ENCODE measurements around the gene USP47. TPM values are rescaled to one million over a fixed set of nuclear protein-coding genes. Genes with fewer than 3 reads are reported as not detected.

Gene USP47
- polyA plus RNA-seq, 4 donors, result 14.6 to 56.6 (median 20.5) TPM

- no peaks in the 10 kb centered on the region for H3K27me3 ChIP-seq (ENCODE audit: control insufficient read depth in 3 of 3, insufficient read depth in 3 of 3, low read length in 3 of 3)
- no peak overlapping the region for H3K4me3 ChIP-seq (ENCODE audit: low read depth in 1 of 3, low read length in 3 of 3)
Observed at GRCh38 chr11:11884774-11885481, 43.2 kb downstream of the USP47 start.

GRCh38 chr11:11894486-11894885, 52.7 kb downstream of the USP47 start:
- no peak for FAIRE-seq
- Histone ChIP-seq H3K9me3 (ENCODE audit: control insufficient read depth in 2 of 2, insufficient read depth in 1 of 2, low read depth in 1 of 2, low read length in 1 of 2) (no peaks in the 10 kb centered on the region), H3K4me1 (ENCODE audit: control insufficient read depth in 3 of 3, insufficient read depth in 2 of 3, low read depth in 1 of 3, low read length in 2 of 3) (no peaks in the 10 kb centered on the region), H3K4me3 (ENCODE audit: low read depth in 1 of 3, low read length in 3 of 3) (no peak overlapping the region), H3K36me3 (ENCODE audit: control insufficient read depth in 3 of 3, insufficient read depth in 2 of 3, low read depth in 1 of 3, low read length in 3 of 3) (peaks cover 0 to 15% (median 4%) of the 10 kb centered on the region in 3 donors), H3K27me3 (ENCODE audit: control insufficient read depth in 3 of 3, insufficient read depth in 3 of 3, low read length in 3 of 3) (no peaks in the 10 kb centered on the region), H3K27ac (ENCODE audit: low read depth in 1 of 3, low read length in 2 of 3) (no peak overlapping the region)
- DNase-seq, result no peak
- 80 to 97% (median 97%) methylated on average over 1 of the region's 1 CpG for WGBS, 3 donors

More at GRCh38 chr11:11884774-11885481, 43.2 kb downstream of the USP47 start:
- Histone ChIP-seq H3K27ac (ENCODE audit: low read depth in 1 of 3, low read length in 2 of 3) (no peak overlapping the region), H3K36me3 (ENCODE audit: control insufficient read depth in 3 of 3, insufficient read depth in 2 of 3, low read depth in 1 of 3, low read length in 3 of 3) (peaks cover 11 to 17% (median 15%) of the 10 kb centered on the region in 3 donors), H3K9me3 (ENCODE audit: control insufficient read depth in 2 of 2, insufficient read depth in 1 of 2, low read depth in 1 of 2, low read length in 1 of 2) (no peaks in the 10 kb centered on the region), H3K4me1 (ENCODE audit: control insufficient read depth in 3 of 3, insufficient read depth in 2 of 3, low read depth in 1 of 3, low read length in 2 of 3) (no peaks in the 10 kb centered on the region)
- FAIRE-seq, result no peak
- WGBS, 3 donors, result 88 to 93% (median 90%) methylated on average over 7 of the region's 7 CpGs
- DNase-seq, result no peak

GRCh38 chr11:11895672-11896071, 53.9 kb downstream of the USP47 start:
- Histone ChIP-seq H3K4me3 (ENCODE audit: low read depth in 1 of 3, low read length in 3 of 3) (no peak overlapping the region), H3K36me3 (ENCODE audit: control insufficient read depth in 3 of 3, insufficient read depth in 2 of 3, low read depth in 1 of 3, low read length in 3 of 3) (peaks cover 0 to 15% (median 5%) of the 10 kb centered on the region in 3 donors), H3K4me1 (ENCODE audit: control insufficient read depth in 3 of 3, insufficient read depth in 2 of 3, low read depth in 1 of 3, low read length in 2 of 3) (no peaks in the 10 kb centered on the region), H3K27ac (ENCODE audit: low read depth in 1 of 3, low read length in 2 of 3) (no peak overlapping the region), H3K9me3 (ENCODE audit: control insufficient read depth in 2 of 2, insufficient read depth in 1 of 2, low read depth in 1 of 2, low read length in 1 of 2) (no peaks in the 10 kb centered on the region), H3K27me3 (ENCODE audit: control insufficient read depth in 3 of 3, insufficient read depth in 3 of 3, low read length in 3 of 3) (no peaks in the 10 kb centered on the region)
- 75 to 92% (median 85%) methylated on average over 1 of the region's 1 CpG for WGBS, 3 donors
- FAIRE-seq (no peak), DNase-seq (no peak)

- Histone ChIP-seq H3K9me3 (ENCODE audit: control insufficient read depth in 2 of 2, insufficient read depth in 1 of 2, low read depth in 1 of 2, low read length in 1 of 2) (no peaks in the 10 kb centered on the region), H3K27ac (ENCODE audit: low read depth in 1 of 3, low read length in 2 of 3) (no peak overlapping the region), H3K4me1 (ENCODE audit: control insufficient read depth in 3 of 3, insufficient read depth in 2 of 3, low read depth in 1 of 3, low read length in 2 of 3) (no peaks in the 10 kb centered on the region), H3K27me3 (ENCODE audit: control insufficient read depth in 3 of 3, insufficient read depth in 3 of 3, low read length in 3 of 3) (no peaks in the 10 kb centered on the region), H3K36me3 (ENCODE audit: control insufficient read depth in 3 of 3, insufficient read depth in 2 of 3, low read depth in 1 of 3, low read length in 3 of 3) (peaks cover 0 to 7% (median 3%) of the 10 kb centered on the region in 3 donors), H3K4me3 (ENCODE audit: low read depth in 1 of 3, low read length in 3 of 3) (no peak overlapping the region)
- FAIRE-seq, result no peak
- 56 to 76% (median 67%) methylated on average over 2 of the region's 2 CpGs for WGBS, 3 donors
- peak in 1 of 2 donors; percentile 45 for DNase-seq
Observed at GRCh38 chr11:11898648-11899047, 56.9 kb downstream of the USP47 start.

GRCh38 chr11:11899401-11899800, 57.6 kb downstream of the USP47 start:
- FAIRE-seq, result no peak
- Histone ChIP-seq H3K36me3 (ENCODE audit: control insufficient read depth in 3 of 3, insufficient read depth in 2 of 3, low read depth in 1 of 3, low read length in 3 of 3) (peaks cover 1 to 3% (median 2%) of the 10 kb centered on the region in 3 donors), H3K9me3 (ENCODE audit: control insufficient read depth in 2 of 2, insufficient read depth in 1 of 2, low read depth in 1 of 2, low read length in 1 of 2) (no peaks in the 10 kb centered on the region), H3K4me3 (ENCODE audit: low read depth in 1 of 3, low read length in 3 of 3) (no peak overlapping the region), H3K4me1 (ENCODE audit: control insufficient read depth in 3 of 3, insufficient read depth in 2 of 3, low read depth in 1 of 3, low read length in 2 of 3) (no peaks in the 10 kb centered on the region), H3K27ac (ENCODE audit: low read depth in 1 of 3, low read length in 2 of 3) (no peak overlapping the region), H3K27me3 (ENCODE audit: control insufficient read depth in 3 of 3, insufficient read depth in 3 of 3, low read length in 3 of 3) (no peaks in the 10 kb centered on the region)
- no peak for DNase-seq
- 86 to 90% (median 89%) methylated on average over 1 of the region's 1 CpG for WGBS, 3 donors

GRCh38 chr11:11901929-11902328, 60.2 kb downstream of the USP47 start:
- no peaks in the 10 kb centered on the region for H3K9me3 ChIP-seq (ENCODE audit: control insufficient read depth in 2 of 2, insufficient read depth in 1 of 2, low read depth in 1 of 2, low read length in 1 of 2)
- no peak for FAIRE-seq

GRCh38 chr11:11909727-11910126, 68.0 kb downstream of the USP47 start:
- DNase-seq (no peak), FAIRE-seq (no peak)
- Histone ChIP-seq H3K27me3 (ENCODE audit: control insufficient read depth in 3 of 3, insufficient read depth in 3 of 3, low read length in 3 of 3) (no peaks in the 10 kb centered on the region), H3K9me3 (ENCODE audit: control insufficient read depth in 2 of 2, insufficient read depth in 1 of 2, low read depth in 1 of 2, low read length in 1 of 2) (no peaks in the 10 kb centered on the region), H3K36me3 (ENCODE audit: control insufficient read depth in 3 of 3, insufficient read depth in 2 of 3, low read depth in 1 of 3, low read length in 3 of 3) (peaks cover 2 to 9% (median 8%) of the 10 kb centered on the region in 3 donors), H3K4me3 (ENCODE audit: low read depth in 1 of 3, low read length in 3 of 3) (no peak overlapping the region), H3K4me1 (ENCODE audit: control insufficient read depth in 3 of 3, insufficient read depth in 2 of 3, low read depth in 1 of 3, low read length in 2 of 3) (no peaks in the 10 kb centered on the region), H3K27ac (ENCODE audit: low read depth in 1 of 3, low read length in 2 of 3) (no peak overlapping the region)

More at GRCh38 chr11:11901929-11902328, 60.2 kb downstream of the USP47 start:
- Histone ChIP-seq H3K36me3 (ENCODE audit: control insufficient read depth in 3 of 3, insufficient read depth in 2 of 3, low read depth in 1 of 3, low read length in 3 of 3) (peaks cover 2 to 6% (median 4%) of the 10 kb centered on the region in 3 donors), H3K27me3 (ENCODE audit: control insufficient read depth in 3 of 3, insufficient read depth in 3 of 3, low read length in 3 of 3) (no peaks in the 10 kb centered on the region), H3K27ac (ENCODE audit: low read depth in 1 of 3, low read length in 2 of 3) (no peak overlapping the region), H3K4me1 (ENCODE audit: control insufficient read depth in 3 of 3, insufficient read depth in 2 of 3, low read depth in 1 of 3, low read length in 2 of 3) (no peaks in the 10 kb centered on the region), H3K4me3 (ENCODE audit: low read depth in 1 of 3, low read length in 3 of 3) (no peak overlapping the region)
- DNase-seq, result no peak
- WGBS, 3 donors, result 90 to 94% (median 92%) methylated on average over 3 of the region's 3 CpGs

- Histone ChIP-seq H3K4me3 (ENCODE audit: low read depth in 1 of 3, low read length in 3 of 3) (no peak overlapping the region), H3K9me3 (ENCODE audit: control insufficient read depth in 2 of 2, insufficient read depth in 1 of 2, low read depth in 1 of 2, low read length in 1 of 2) (no peaks in the 10 kb centered on the region), H3K27me3 (ENCODE audit: control insufficient read depth in 3 of 3, insufficient read depth in 3 of 3, low read length in 3 of 3) (no peaks in the 10 kb centered on the region), H3K4me1 (ENCODE audit: control insufficient read depth in 3 of 3, insufficient read depth in 2 of 3, low read depth in 1 of 3, low read length in 2 of 3) (no peaks in the 10 kb centered on the region), H3K36me3 (ENCODE audit: control insufficient read depth in 3 of 3, insufficient read depth in 2 of 3, low read depth in 1 of 3, low read length in 3 of 3) (peaks cover 0 to 9% (median 5%) of the 10 kb centered on the region in 3 donors), H3K27ac (ENCODE audit: low read depth in 1 of 3, low read length in 2 of 3) (no peak overlapping the region)
- no peak for DNase-seq
- WGBS, 3 donors, result 96 to 100% (median 96%) methylated on average over 2 of the region's 2 CpGs
- no peak for FAIRE-seq
Observed at GRCh38 chr11:11910541-11910940, 68.8 kb downstream of the USP47 start.

GRCh38 chr11:11913395-11913794, 71.6 kb downstream of the USP47 start:
- Histone ChIP-seq H3K27ac (ENCODE audit: low read depth in 1 of 3, low read length in 2 of 3) (no peak overlapping the region), H3K36me3 (ENCODE audit: control insufficient read depth in 3 of 3, insufficient read depth in 2 of 3, low read depth in 1 of 3, low read length in 3 of 3) (peaks cover 2 to 7% (median 3%) of the 10 kb centered on the region in 3 donors), H3K9me3 (ENCODE audit: control insufficient read depth in 2 of 2, insufficient read depth in 1 of 2, low read depth in 1 of 2, low read length in 1 of 2) (no peaks in the 10 kb centered on the region), H3K4me3 (ENCODE audit: low read depth in 1 of 3, low read length in 3 of 3) (no peak overlapping the region), H3K27me3 (ENCODE audit: control insufficient read depth in 3 of 3, insufficient read depth in 3 of 3, low read length in 3 of 3) (no peaks in the 10 kb centered on the region), H3K4me1 (ENCODE audit: control insufficient read depth in 3 of 3, insufficient read depth in 2 of 3, low read depth in 1 of 3, low read length in 2 of 3) (no peaks in the 10 kb centered on the region)
- no peak for FAIRE-seq
- no peak for DNase-seq
- WGBS, 3 donors, result 98 to 100% (median 100%) methylated on average over 1 of the region's 1 CpG

Data from small intestine (tissue), 7 donors.